ENCODE results near the gene DCD.
"Not testable (repeated sequence)": the region's sequence is repeated elsewhere in the genome, so short reads cannot be mapped to it uniquely, and the experiment has no call there.

The DCD gene

GRCh38 chr12:54663603-54664002 lies 15.4 kb upstream of the DCD start:
- Mint-ChIP-seq H3K4me1 (no peaks in the 10 kb centered on the region), H3K4me3 (no peak overlapping the region), H3K27ac (no peak overlapping the region), H3K36me3 (no peaks in the 10 kb centered on the region), H3K9me3 (no peaks in the 10 kb centered on the region), H3K27me3 (peaks cover 15% of the 10 kb centered on the region)
- CTCF ChIA-PET = no interaction called here
- no peak for DNase-seq

- Mint-ChIP-seq H3K9me3 (no peaks in the 10 kb centered on the region), H3K36me3 (no peaks in the 10 kb centered on the region), H3K4me3 (no peak overlapping the region), H3K27ac (no peak overlapping the region), H3K4me1 (no peaks in the 10 kb centered on the region), H3K27me3 (peaks cover 26% of the 10 kb centered on the region)
- CTCF ChIA-PET = interaction anchor here (1.5 kb wide), 1 partner anchor 10 kb away, joined by 3 read pairs; no protein-coding TSS in a partner anchor
- no peak for DNase-seq
These were observed 13.9 kb upstream of the DCD start for GRCh38 chr12:54662026-54662425.

GRCh38 chr12:54661048-54661447 lies 12.9 kb upstream of the DCD start:
- Mint-ChIP-seq H3K36me3 (no peaks in the 10 kb centered on the region), H3K4me3 (no peak overlapping the region)

GRCh38 chr12:54660320-54660962 lies 12.3 kb upstream of the DCD start:
- Mint-ChIP-seq H3K27ac (no peak overlapping the region), H3K4me1 (no peaks in the 10 kb centered on the region), H3K4me3 (no peak overlapping the region), H3K36me3 (no peaks in the 10 kb centered on the region), H3K9me3 (no peaks in the 10 kb centered on the region), H3K27me3 (peaks cover 17% of the 10 kb centered on the region)
- DNase-seq = no peak
- CTCF ChIA-PET = no interaction called here

More at GRCh38 chr12:54661048-54661447, 12.9 kb upstream of the DCD start:
- H3K27me3 Mint-ChIP-seq = peaks cover 21% of the 10 kb centered on the region
- no peak for DNase-seq
- H3K4me1 Mint-ChIP-seq = no peaks in the 10 kb centered on the region
- H3K9me3 Mint-ChIP-seq = no peaks in the 10 kb centered on the region
- CTCF ChIA-PET = interaction anchor here (0.6 to 1.5 kb wide), 2 partner anchors 9 to 63 kb away, joined by 3 read pairs; no protein-coding TSS in a partner anchor
- no peak overlapping the region for H3K27ac Mint-ChIP-seq

GRCh38 chr12:54658306-54659264 lies 10.4 kb upstream of the DCD start:
- Mint-ChIP-seq H3K9me3 (no peaks in the 10 kb centered on the region), H3K36me3 (no peaks in the 10 kb centered on the region), H3K4me1 (no peaks in the 10 kb centered on the region), H3K27ac (no peak overlapping the region), H3K4me3 (no peak overlapping the region), H3K27me3 (peaks cover 25% of the 10 kb centered on the region)
- peak; percentile 68 for DNase-seq
- CTCF ChIA-PET = interaction anchor here (0.5 to 2.0 kb wide), 16 partner anchors 9 to 587 kb away, joined by 3 to 9 read pairs (median 4); no protein-coding TSS in a partner anchor

- Mint-ChIP-seq H3K4me1 (no peaks in the 10 kb centered on the region), H3K27ac (no peak overlapping the region), H3K27me3 (peaks cover 29% of the 10 kb centered on the region), H3K36me3 (no peaks in the 10 kb centered on the region), H3K4me3 (no peak overlapping the region), H3K9me3 (no peaks in the 10 kb centered on the region)
- no peak for DNase-seq
- CTCF ChIA-PET = interaction anchor here (2.0 kb wide), 1 partner anchor 61 kb away, joined by 9 read pairs; no protein-coding TSS in a partner anchor
These were observed 9.0 kb upstream of the DCD start for GRCh38 chr12:54657105-54657607.

- Mint-ChIP-seq H3K4me3 (no peak overlapping the region), H3K9me3 (no peaks in the 10 kb centered on the region), H3K27me3 (peaks cover 29% of the 10 kb centered on the region), H3K27ac (no peak overlapping the region), H3K36me3 (no peaks in the 10 kb centered on the region), H3K4me1 (no peaks in the 10 kb centered on the region)
- no peak for DNase-seq
- CTCF ChIA-PET = interaction anchor here (0.6 to 0.8 kb wide), 2 partner anchors 59 to 423 kb away, joined by 3 read pairs; no protein-coding TSS in a partner anchor
These were observed 6.8 kb upstream of the DCD start for GRCh38 chr12:54654926-54655325.

GRCh38 chr12:54653025-54653424 lies 4.9 kb upstream of the DCD start:
- H3K36me3 Mint-ChIP-seq = no peaks in the 10 kb centered on the region
- CTCF ChIA-PET = no interaction called here
- no peak for DNase-seq
- no peaks in the 10 kb centered on the region for H3K4me1 Mint-ChIP-seq
- H3K27ac Mint-ChIP-seq = no peak overlapping the region
- H3K27me3 Mint-ChIP-seq = peaks cover 26% of the 10 kb centered on the region
- H3K9me3 Mint-ChIP-seq = no peaks in the 10 kb centered on the region
- H3K4me3 Mint-ChIP-seq = no peak overlapping the region

GRCh38 chr12:54650889-54651288 lies 2.7 kb upstream of the DCD start:
- DNase-seq = no peak
- no peak overlapping the region for H3K27ac Mint-ChIP-seq
- H3K4me3 Mint-ChIP-seq = no peak overlapping the region
- no peaks in the 10 kb centered on the region for H3K4me1 Mint-ChIP-seq
- CTCF ChIA-PET = no interaction called here
- no peaks in the 10 kb centered on the region for H3K9me3 Mint-ChIP-seq
- H3K27me3 Mint-ChIP-seq = peaks cover 37% of the 10 kb centered on the region
- no peaks in the 10 kb centered on the region for H3K36me3 Mint-ChIP-seq

GRCh38 chr12:54650409-54650808 lies 2.2 kb upstream of the DCD start:
- Mint-ChIP-seq H3K36me3 (no peaks in the 10 kb centered on the region), H3K4me3 (no peak overlapping the region), H3K9me3 (no peaks in the 10 kb centered on the region), H3K27me3 (peaks cover 42% of the 10 kb centered on the region), H3K27ac (no peak overlapping the region), H3K4me1 (no peaks in the 10 kb centered on the region)
- CTCF ChIA-PET = no interaction called here
- no peak for DNase-seq

GRCh38 chr12:54649825-54650224 lies 1.7 kb upstream of the DCD start:
- no peaks in the 10 kb centered on the region for H3K9me3 Mint-ChIP-seq
- H3K36me3 Mint-ChIP-seq = no peaks in the 10 kb centered on the region
- no peaks in the 10 kb centered on the region for H3K4me1 Mint-ChIP-seq
- peaks cover 42% of the 10 kb centered on the region for H3K27me3 Mint-ChIP-seq
- no peak for DNase-seq
- CTCF ChIA-PET = interaction anchor here (0.8 to 1.3 kb wide), 2 partner anchors 9 to 42 kb away, joined by 3 read pairs; no protein-coding TSS in a partner anchor
- no peak overlapping the region for H3K27ac Mint-ChIP-seq
- H3K4me3 Mint-ChIP-seq = no peak overlapping the region

GRCh38 chr12:54641554-54641953 lies 6.6 kb downstream of the DCD start:
- H3K36me3 Mint-ChIP-seq = no peaks in the 10 kb centered on the region
- H3K9me3 Mint-ChIP-seq = no peaks in the 10 kb centered on the region
- DNase-seq = no peak
- no peaks in the 10 kb centered on the region for H3K4me1 Mint-ChIP-seq
- CTCF ChIA-PET = no interaction called here
- no peak overlapping the region for H3K27ac Mint-ChIP-seq
- no peak overlapping the region for H3K4me3 Mint-ChIP-seq
- peaks cover 38% of the 10 kb centered on the region for H3K27me3 Mint-ChIP-seq

- DNase-seq = no peak
- no peak overlapping the region for H3K4me3 Mint-ChIP-seq
- H3K27me3 Mint-ChIP-seq = peaks cover 36% of the 10 kb centered on the region
- H3K36me3 Mint-ChIP-seq = no peaks in the 10 kb centered on the region
- no peaks in the 10 kb centered on the region for H3K9me3 Mint-ChIP-seq
- CTCF ChIA-PET = no interaction called here
- H3K4me1 Mint-ChIP-seq = no peaks in the 10 kb centered on the region
- H3K27ac Mint-ChIP-seq = no peak overlapping the region
These were observed 7.1 kb downstream of the DCD start for GRCh38 chr12:54641089-54641488.

- H3K9me3 Mint-ChIP-seq, H3K4me3 Mint-ChIP-seq, H3K27ac Mint-ChIP-seq, CTCF ChIA-PET, H3K4me1 Mint-ChIP-seq, DNase-seq, H3K36me3 Mint-ChIP-seq: not testable (repeated sequence)
- H3K27me3 Mint-ChIP-seq = peaks cover 19% of the 10 kb centered on the region
These were observed 9.1 kb downstream of the DCD start for GRCh38 chr12:54639112-54639511.

Data from activated naive CD4-positive, alpha-beta T cell treated with anti-CD3 and anti-CD28 coated beads, Interleukin-2, amount 10 ng/mL, durations not matched to agents 7 days and 5 days (primary cell).